ENCODE results near the gene SUN1.

The SUN1 gene

GRCh38 chr7:901041-901387 is 68.7 kb downstream of the SUN1 start:
- POLR2A ChIA-PET, result interaction anchor here (0.6 kb wide), 1 partner anchor 17 kb away, joined by 3 read pairs; no protein-coding TSS in a partner anchor
- H3K27ac ChIP-seq (ENCODE audit: extremely low read depth, low read depth, low read length), result no peak overlapping the region
- no peak overlapping the region for H3K4me3 ChIP-seq (ENCODE audit: low read depth, low read length)
- CTCF ChIA-PET, result interaction anchor here (0.6 to 1.3 kb wide), 4 partner anchors 28 to 143 kb away, joined by 3 to 6 read pairs (median 4); partner anchors contain the start of gene GPR146
- H3K9me3 ChIP-seq (ENCODE audit: control insufficient read depth, insufficient read depth, low read depth, low read length), result no peaks in the 10 kb centered on the region
- H3K4me1 ChIP-seq (ENCODE audit: control insufficient read depth, insufficient read depth, low read length), result peaks cover 5% of the 10 kb centered on the region; the same call in 1 of the 2 replicates
- H3K36me3 ChIP-seq (ENCODE audit: control insufficient read depth in 2 of 2, insufficient read depth in 1 of 2, low read length in 2 of 2), result peaks cover 0 to 12% of the 10 kb centered on the region in 2 experiments; a peak in 1 of 3 replicates
- TF ChIP-seq ZIC2 (tag by site-specific recombination; IDR thresholded peaks at IDR 0.05) (no peak), ZNF23 (tag by site-specific recombination; IDR thresholded peaks at IDR 0.05; ENCODE audit: borderline replicate concordance) (no peak), ZBTB48 (tag by site-specific recombination; IDR thresholded peaks at IDR 0.05) (no peak), ZNF692 (tag by site-specific recombination; IDR thresholded peaks at IDR 0.05) (no peak), ZNF510 (tag by site-specific recombination; IDR thresholded peaks at IDR 0.05; ENCODE audit: insufficient replicate concordance) (no peak), SP2 (tag by site-specific recombination; IDR thresholded peaks at IDR 0.05) (no peak), ZNF623 (tag by site-specific recombination; IDR thresholded peaks at IDR 0.05) (no peak), ZNF513 (tag by site-specific recombination; IDR thresholded peaks at IDR 0.05) (no peak), ZNF548 (tag by site-specific recombination; IDR thresholded peaks at IDR 0.05) (no peak), ZNF280D (tag by site-specific recombination; IDR thresholded peaks at IDR 0.05) (no peak), ZNF335 (tag by site-specific recombination; conservative IDR thresholded peaks at IDR 0.05) (no peak), BCL11B (tag by site-specific recombination; IDR thresholded peaks at IDR 0.05; ENCODE audit: low read depth) (no peak), HOXC10 (CRISPR knock-in tag; IDR thresholded peaks at IDR 0.05) (no peak), ZFHX2 (tag by site-specific recombination; conservative IDR thresholded peaks at IDR 0.05) (no peak), RBAK (tag by site-specific recombination; IDR thresholded peaks at IDR 0.05) (no peak), ZNF626 (tag by site-specific recombination; IDR thresholded peaks at IDR 0.05) (no peak), GLI4 (tag by site-specific recombination; IDR thresholded peaks at IDR 0.05) (no peak)

- CTCF ChIA-PET, result interaction anchor here (0.6 to 1.3 kb wide), 4 partner anchors 28 to 143 kb away, joined by 3 to 6 read pairs (median 4); partner anchors contain the start of gene GPR146
- H3K27ac ChIP-seq (ENCODE audit: extremely low read depth, low read depth, low read length), result no peak overlapping the region
- TF ChIP-seq ZNF366 (tag by site-specific recombination; conservative IDR thresholded peaks at IDR 0.05) (no peak), ZNF571 (tag by site-specific recombination; IDR thresholded peaks at IDR 0.05) (no peak), ZNF280C (tag by site-specific recombination; IDR thresholded peaks at IDR 0.05) (no peak), ZNF677 (tag by site-specific recombination; IDR thresholded peaks at IDR 0.05) (no peak), KLF1 (tag by site-specific recombination; IDR thresholded peaks at IDR 0.05) (0 out of 2 replicates have a peak, but pooled peaks have one; percentile 11), ZBTB44 (tag by site-specific recombination; IDR thresholded peaks at IDR 0.05) (no peak), KLF10 (tag by site-specific recombination; IDR thresholded peaks at IDR 0.05) (peak; percentile 70; the same call in 1 of the 2 replicates), OVOL3 (tag by site-specific recombination; IDR thresholded peaks at IDR 0.05) (no peak)
Observed at GRCh38 chr7:901388-902154, 69.3 kb downstream of the SUN1 start.

More at GRCh38 chr7:901388-902154, 69.3 kb downstream of the SUN1 start:
- POLR2A ChIA-PET, result interaction anchor here (0.5 to 0.6 kb wide), 2 partner anchors 185 to 1681 kb away, joined by 3 read pairs; no protein-coding TSS in a partner anchor
- H3K4me3 ChIP-seq (ENCODE audit: low read depth, low read length), result no peak overlapping the region
- peaks cover 0 to 6% of the 10 kb centered on the region in 2 experiments; a peak in 1 of 3 replicates for H3K36me3 ChIP-seq (ENCODE audit: control insufficient read depth in 2 of 2, insufficient read depth in 1 of 2, low read length in 2 of 2)
- no peaks in the 10 kb centered on the region for H3K9me3 ChIP-seq (ENCODE audit: control insufficient read depth, insufficient read depth, low read depth, low read length)
- peaks cover 5% of the 10 kb centered on the region; the same call in 1 of the 2 replicates for H3K4me1 ChIP-seq (ENCODE audit: control insufficient read depth, insufficient read depth, low read length)

Data from HEK293 (cell line).